NCI-H345 (cell line): Measurements from ENCODE around the gene SORBS2.

Experiments
- DNase-seq: peaks from one replicate; lab custom pipeline; 2025; lab: John Stamatoyannopoulos, UW

The SORBS2 gene

DNA sequence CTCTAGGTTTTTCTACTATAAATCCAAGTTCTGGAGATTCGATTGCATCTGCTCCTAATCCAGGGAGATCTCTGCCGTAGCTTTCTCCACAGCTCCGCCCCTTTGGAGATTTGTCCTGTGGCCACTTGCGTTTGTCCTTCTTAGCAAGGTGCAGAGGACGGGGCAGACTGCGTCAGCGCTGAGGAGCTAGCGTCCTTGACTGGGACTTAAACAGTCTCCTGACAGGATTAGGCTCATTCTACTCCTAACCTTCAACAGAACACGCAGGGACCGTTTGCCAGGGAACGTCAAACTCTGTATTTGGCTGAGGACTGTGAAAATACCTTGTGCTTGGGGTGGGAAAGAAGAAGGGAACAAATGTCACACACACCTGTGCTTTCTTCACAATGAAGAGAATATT, 38.6 kb downstream of the SORBS2 start:
- DNase-seq: no peak

- DNase-seq: no peak
Measured at GRCh38 chr4:185772391-185773093, 39.5 kb downstream of the SORBS2 start.

- DNase-seq: no peak
Measured at GRCh38 chr4:185771711-185772390, 40.1 kb downstream of the SORBS2 start.

DNA sequence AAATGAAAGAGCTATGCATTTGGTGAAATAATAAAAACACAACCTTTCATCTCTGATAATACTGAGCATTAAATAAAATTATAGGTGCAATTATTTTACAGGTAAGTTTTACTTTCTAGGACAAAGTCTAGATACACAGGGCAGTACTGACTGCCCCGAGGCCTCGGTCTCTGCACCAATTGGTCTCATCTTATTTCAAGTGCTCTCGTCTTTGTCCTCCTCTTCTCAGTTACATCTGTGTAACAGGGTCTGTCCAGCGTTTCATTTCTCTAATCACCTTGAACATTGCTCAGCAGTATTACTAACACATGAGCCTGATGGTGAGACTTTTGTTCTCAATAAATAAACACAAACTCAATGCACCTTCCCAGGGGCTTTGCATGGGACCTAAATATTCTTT, 44.5 kb downstream of the SORBS2 start:
- no peak for DNase-seq

DNA sequence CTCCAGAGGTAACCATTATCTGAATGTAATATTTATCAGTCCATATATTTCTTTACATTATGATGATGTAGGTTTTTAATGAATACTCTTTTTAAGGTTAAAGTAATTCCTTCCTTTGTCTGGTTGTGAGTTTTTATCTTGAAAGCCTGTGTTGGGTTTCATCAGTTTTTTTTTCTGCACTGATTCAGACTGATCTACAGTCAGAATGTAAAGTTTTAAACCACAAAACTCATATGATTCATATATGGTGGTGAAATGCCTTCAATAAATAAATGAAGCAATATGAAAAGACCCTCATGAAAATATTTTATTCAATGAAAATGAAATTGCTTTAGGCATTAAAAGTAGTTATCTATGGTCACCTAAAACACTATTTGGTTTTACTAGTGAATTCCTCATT, 47.1 kb downstream of the SORBS2 start:
- no peak for DNase-seq

DNA sequence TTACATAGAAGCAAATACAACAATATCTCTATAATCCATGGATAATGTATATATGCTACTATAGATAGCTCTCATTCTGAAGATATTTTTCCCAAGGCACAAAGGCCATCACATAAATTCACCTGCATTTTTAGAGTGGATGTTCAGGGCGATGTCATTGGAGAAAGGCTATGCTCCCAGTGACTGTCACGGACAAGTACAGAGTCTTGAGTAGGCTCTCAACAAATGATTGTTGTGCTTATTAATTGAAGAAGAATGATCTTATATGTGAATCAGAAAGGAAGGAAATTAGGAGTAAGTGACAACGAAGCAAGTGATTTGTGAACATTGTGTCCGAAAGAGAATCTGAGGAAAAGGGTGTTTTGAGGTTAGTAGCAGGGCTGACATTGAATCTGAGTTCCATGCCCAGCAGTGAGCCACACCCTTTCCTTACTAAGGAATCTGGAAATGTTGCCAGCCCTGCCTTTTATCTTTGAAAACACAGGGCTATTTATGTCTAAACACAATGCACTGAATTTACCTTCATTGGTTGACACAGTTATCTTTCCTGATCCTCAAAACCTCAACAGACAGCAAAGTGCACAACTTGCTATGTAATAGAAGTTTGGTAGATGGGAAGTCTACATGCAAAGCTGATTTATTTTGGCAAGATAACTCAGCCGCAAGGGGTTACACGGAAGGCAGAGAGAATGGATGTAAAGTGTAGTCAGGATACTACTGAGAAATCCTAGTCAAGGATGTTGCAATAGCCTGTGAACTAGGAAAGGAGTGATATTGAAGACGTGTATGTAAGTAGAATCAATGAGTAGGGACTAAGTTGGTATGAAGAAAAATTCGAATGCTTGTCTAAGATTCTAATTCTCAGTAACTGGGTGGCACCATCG, 50.4 kb downstream of the SORBS2 start:
- DNase-seq: no peak

DNA sequence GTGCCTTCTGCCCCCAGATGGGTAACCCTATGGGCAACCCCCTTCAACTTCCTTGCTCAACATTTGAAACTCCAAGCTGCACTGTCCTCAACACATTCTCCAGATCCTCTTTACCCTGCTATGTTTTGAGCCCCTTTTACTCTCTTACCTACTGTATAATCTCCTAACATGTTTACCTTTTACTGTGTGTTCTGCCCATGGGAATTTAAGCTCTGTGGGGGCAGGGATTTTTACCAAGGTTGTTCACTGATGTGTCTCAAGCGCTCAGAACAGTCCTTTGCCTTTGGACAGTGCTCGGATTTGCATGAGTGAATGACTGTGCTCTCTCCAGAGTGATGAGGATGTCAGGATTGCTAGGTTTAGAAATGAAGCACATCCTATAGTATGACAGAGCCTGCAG, 53.2 kb downstream of the SORBS2 start:
- no peak for DNase-seq

- no peak for DNase-seq
Measured at GRCh38 chr4:185755451-185755850, 56.5 kb downstream of the SORBS2 start.

DNA sequence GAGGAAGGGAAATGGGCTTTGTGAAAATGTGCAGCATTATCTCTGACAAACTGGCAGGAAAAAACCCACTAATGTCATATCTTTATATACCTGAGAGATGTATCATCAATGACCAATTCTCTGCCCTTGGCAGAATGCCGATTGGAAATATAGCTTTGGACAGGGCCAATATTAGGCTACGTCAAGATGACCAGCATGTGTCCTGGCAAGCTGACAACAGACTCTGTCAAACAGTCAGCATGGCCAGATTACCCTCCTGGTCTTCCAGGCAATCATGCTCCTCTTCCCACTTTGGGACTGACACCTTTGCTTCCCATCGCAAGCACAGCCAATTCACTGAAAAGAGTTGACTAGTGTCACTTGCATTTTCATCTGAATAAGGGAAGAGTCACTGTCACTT, 57.0 kb downstream of the SORBS2 start:
- DNase-seq: no peak

- DNase-seq: no peak
Measured at GRCh38 chr4:185752872-185753271, 59.1 kb downstream of the SORBS2 start.

GRCh38 chr4:185749858-185750257, 62.1 kb downstream of the SORBS2 start:
- no peak for DNase-seq

DNA sequence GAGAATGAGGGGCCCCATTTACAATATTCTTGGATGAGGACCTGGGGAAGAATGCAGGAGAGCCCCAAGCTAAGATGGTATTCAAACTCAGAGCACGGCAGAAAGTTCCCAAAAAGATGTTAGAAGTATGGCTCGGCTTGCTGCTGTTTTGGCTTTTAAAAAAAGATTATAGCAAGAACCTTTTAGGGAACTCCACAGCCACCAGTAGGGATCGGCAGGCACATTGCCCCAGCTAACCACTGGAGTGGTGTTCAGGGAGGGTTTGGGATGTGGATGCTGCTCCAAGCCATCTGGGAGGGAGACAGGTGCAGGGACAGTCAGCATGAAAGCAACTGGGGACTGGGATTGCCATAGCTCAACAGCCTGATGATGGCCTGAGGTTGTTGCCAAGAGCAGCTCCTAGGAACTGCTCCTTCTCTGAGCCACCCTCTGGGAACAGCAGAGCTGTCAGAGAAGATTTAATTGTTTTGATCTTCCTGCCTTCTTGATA, 63.0 kb downstream of the SORBS2 start:
- no peak for DNase-seq

GRCh38 chr4:185745891-185746290, 66.1 kb downstream of the SORBS2 start:
- DNase-seq: no peak

GRCh38 chr4:185744946-185745345, 67.0 kb downstream of the SORBS2 start:
- no peak for DNase-seq

DNA sequence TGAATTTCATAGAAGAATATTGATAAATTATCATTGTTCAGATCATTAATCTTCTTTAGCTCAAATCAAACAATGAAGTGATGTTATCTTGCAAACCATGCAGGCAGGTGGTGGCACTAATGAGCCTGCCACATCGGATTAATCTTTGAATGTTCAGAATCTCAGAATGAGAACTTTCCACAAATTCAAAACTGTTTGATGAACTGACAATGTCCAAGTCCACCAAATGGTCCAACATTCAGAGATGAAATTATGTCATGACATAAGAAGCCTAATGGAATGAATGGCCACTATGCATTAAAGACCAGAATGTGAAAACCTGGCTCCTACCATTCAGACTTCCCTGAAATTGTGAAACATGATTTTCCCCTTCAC, 67.5 kb downstream of the SORBS2 start:
- DNase-seq: no peak

DNA sequence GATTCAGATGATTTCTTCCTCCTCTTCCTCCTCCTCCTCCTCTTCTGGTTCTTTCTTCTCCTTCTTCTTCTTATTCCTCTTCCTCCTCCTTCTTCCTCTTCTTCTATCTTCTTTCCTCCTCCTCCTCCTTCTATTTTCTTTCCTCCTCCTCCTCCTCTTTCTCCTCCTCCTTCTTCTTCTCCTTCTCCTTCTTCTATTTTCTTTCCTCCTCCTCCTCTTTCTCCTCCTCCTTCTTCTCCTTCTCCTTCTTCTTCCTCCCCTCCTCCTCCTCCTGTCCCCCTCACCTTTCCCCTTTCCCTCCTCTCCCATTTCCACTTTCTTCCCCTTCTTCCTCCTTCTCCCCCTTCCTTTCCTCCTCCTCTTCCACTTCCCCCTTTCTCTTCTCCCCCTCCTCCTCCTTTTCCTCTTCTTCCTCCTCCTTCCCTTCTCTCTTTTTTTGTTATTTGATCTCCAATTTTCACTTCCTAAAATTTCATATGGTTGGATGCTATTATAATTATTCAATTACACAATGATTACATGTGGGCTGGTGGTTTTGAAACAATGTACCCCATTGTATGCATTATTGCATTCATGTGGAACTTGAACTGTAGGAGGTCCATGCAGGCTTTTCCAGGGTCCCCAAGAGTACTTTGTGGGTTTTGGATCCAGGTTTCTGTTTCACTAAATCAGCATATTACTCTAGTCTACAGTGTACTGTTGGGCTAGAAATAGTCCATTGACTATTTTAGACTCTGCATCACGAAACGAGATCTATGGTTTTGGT, 68.1 kb downstream of the SORBS2 start:
- no peak for DNase-seq

- DNase-seq: peak; percentile 2
Measured at GRCh38 chr4:185742766-185743165, 69.2 kb downstream of the SORBS2 start.

GRCh38 chr4:185741795-185742194, 70.2 kb downstream of the SORBS2 start:
- no peak for DNase-seq

GRCh38 chr4:185740471-185740873, 71.5 kb downstream of the SORBS2 start:
- peak; percentile 37 for DNase-seq

GRCh38 chr4:185738820-185739219, 73.2 kb downstream of the SORBS2 start:
- DNase-seq: peak; percentile 52

DNA sequence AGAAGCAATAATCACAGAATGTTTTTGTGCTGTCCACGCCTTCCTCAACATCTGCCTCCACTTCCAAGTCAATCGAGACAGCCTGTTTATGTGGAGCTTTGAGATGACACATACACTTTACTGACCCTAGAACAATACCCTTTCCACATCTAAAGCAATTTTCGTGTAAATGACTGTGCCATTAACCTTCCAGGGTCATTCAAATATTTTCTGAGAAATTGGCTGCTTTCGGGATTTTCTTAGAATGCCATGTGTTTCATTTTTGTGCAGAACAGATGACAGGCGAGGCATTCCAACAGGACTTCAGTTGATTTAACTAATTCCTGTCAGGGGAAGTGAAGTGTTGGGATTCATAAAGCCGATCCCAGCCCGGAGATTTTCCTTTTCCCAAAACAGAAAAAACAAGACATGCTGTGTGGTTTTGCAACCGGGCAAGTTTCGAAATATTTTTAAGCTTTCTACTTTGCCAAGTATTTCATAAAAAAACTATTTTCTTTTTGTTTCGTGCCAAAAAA, 73.9 kb downstream of the SORBS2 start:
- no peak for DNase-seq
